Measurements from ENCODE around the gene RPIA. TPM values are rescaled to one million over a fixed set of nuclear protein-coding genes. Genes with fewer than 3 reads are reported as not detected.
A peak's percentile ranks its signal among the peaks of the same experiment; 100 is the strongest.

The RPIA gene
- total RNA-seq, 2 donors from 2014 or later, result 26.1 to 39.5 TPM

GRCh38 chr2:88657131-88657530 lies 34.3 kb upstream of the RPIA start:
- DNase-seq, result no peak
- intact Hi-C loops (cut with DNase I), result no loop called here
- Histone ChIP-seq H3K4me1 (no peaks in the 10 kb centered on the region), H3K27ac (no peak overlapping the region), H3K9me3 (no peaks in the 10 kb centered on the region), H3K36me3 (no peaks in the 10 kb centered on the region), H3K27me3 (no peaks in the 10 kb centered on the region), H3K4me3 (no peak overlapping the region), H3K9ac (ENCODE audit: low read depth in 2 of 2, low read length in 2 of 2) (no peak overlapping the region)
- no peak for TF ChIP-seq CTCF (IDR thresholded peaks at IDR 0.05)

DNA sequence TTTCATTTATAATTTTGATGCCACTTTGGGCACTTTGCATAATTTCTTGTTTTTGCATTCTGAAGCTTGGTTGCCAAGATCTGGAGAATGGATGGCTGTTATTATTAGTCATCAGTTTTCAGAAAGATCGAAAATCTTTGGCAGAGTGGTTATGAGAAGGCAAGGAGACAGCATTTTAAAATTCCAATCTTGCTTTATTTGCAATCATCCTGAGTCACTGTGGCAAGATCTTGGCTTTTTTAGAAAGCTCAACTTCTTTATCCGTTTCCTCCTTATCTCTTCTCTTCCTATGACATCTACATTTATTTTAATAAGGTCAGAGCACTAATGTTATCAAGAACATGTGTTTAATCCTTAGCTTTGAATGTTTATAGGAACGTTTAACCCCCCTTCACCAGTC lies 33.1 kb upstream of the RPIA start:
- DNase-seq, result no peak
- no peak for TF ChIP-seq CTCF (IDR thresholded peaks at IDR 0.05)
- Histone ChIP-seq H3K9ac (ENCODE audit: low read depth in 2 of 2, low read length in 2 of 2) (no peak overlapping the region), H3K4me1 (no peaks in the 10 kb centered on the region), H3K27ac (peak overlapping the region; percentile 56), H3K9me3 (no peaks in the 10 kb centered on the region), H3K27me3 (no peaks in the 10 kb centered on the region), H3K36me3 (no peaks in the 10 kb centered on the region), H3K4me3 (no peak overlapping the region)
- intact Hi-C loops (cut with DNase I), result no loop called here

DNA sequence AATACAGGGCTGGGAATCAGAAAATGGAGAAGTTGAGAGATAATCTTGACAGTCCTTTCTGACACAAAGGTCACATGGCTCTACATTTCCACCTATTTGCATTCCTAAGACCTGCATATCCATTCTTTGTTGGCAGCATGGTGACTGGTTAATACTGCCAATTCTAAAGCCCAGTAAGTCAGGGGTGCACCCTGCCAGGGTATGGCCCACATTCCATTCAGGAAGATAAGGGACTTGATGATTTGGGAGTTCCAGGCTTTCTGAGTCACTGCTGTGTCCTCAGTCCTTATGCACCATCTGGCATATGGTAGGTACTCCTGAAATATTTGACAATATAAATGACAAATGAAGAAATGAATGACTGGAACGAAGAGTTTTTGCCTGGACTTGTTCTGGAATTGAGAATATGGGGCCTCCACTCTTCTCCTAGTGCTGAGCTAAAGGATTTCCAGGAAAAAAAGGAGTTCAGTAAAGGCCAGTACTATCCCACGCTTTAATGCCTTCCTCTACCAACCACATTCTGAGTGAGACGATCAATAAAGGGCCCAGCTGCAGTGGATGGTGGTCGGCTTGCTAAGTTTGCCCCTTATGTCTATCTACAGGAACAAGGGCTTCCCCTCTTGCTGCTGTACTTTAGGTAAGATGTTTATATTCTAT lies 32.5 kb upstream of the RPIA start:
- intact Hi-C loops (cut with DNase I), result no loop called here
- Histone ChIP-seq H3K27me3 (no peaks in the 10 kb centered on the region), H3K9me3 (no peaks in the 10 kb centered on the region), H3K4me3 (no peak overlapping the region), H3K4me1 (no peaks in the 10 kb centered on the region), H3K27ac (peak overlapping the region; percentile 56), H3K9ac (ENCODE audit: low read depth in 2 of 2, low read length in 2 of 2) (peak overlapping the region in 1 of 2 donors; percentile 9), H3K36me3 (no peaks in the 10 kb centered on the region)
- no peak for TF ChIP-seq CTCF (IDR thresholded peaks at IDR 0.05)
- no peak for DNase-seq

DNA sequence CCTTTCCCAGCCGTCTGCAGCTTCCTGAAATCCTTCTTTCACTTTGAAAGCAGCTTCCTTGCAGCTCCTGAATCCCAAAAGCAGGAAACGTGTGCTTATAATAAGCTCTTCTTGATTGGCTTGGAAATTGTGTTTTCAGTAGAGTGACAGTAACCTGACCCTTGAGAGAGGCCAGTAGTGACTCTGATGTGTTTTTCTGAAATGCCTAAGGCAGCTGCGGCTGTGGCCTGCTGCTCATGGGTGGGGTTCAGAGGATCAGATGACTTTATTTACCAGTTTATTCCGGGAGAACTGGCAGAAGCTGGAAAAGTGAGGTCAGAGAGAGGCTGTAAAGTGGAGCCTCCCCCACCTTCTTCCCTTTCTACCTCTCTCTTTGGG lies 31.9 kb upstream of the RPIA start:
- no peak for TF ChIP-seq CTCF (IDR thresholded peaks at IDR 0.05)

GRCh38 chr2:88660622-88661021 lies 30.9 kb upstream of the RPIA start:
- no peak for DNase-seq
- intact Hi-C loops (cut with DNase I), result no loop called here
- no peaks in the 10 kb centered on the region for H3K4me1 ChIP-seq
- no peaks in the 10 kb centered on the region for H3K27me3 ChIP-seq
- H3K4me3 ChIP-seq, result no peak overlapping the region
- no peak overlapping the region for H3K27ac ChIP-seq
- H3K9me3 ChIP-seq, result no peaks in the 10 kb centered on the region
- no peaks in the 10 kb centered on the region for H3K36me3 ChIP-seq
- H3K9ac ChIP-seq (ENCODE audit: low read depth in 2 of 2, low read length in 2 of 2), result no peak overlapping the region
- TF ChIP-seq CTCF (IDR thresholded peaks at IDR 0.05), result no peak

More for the DNA sequence above, 31.9 kb upstream of the RPIA start:
- peak overlapping the region in 1 of 2 donors; percentile 9 for H3K9ac ChIP-seq (ENCODE audit: low read depth in 2 of 2, low read length in 2 of 2)
- no peak overlapping the region for H3K4me3 ChIP-seq
- intact Hi-C loops (cut with DNase I), result no loop called here
- no peaks in the 10 kb centered on the region for H3K4me1 ChIP-seq
- no peaks in the 10 kb centered on the region for H3K36me3 ChIP-seq
- DNase-seq, result peak; percentile 49
- H3K27me3 ChIP-seq, result no peaks in the 10 kb centered on the region
- H3K27ac ChIP-seq, result peak overlapping the region; percentile 56
- H3K9me3 ChIP-seq, result no peaks in the 10 kb centered on the region
